Activated CD8-positive, alpha-beta memory T cell treated with anti-CD3 and anti-CD28 coated beads for 36 hours (primary cell): Measurements from ENCODE around the gene CERK. TPM values are rescaled to one million over a fixed set of nuclear protein-coding genes. Genes with fewer than 3 reads are reported as not detected.
"Not testable (repeated sequence)": the region's sequence is repeated elsewhere in the genome, so short reads cannot be mapped to it uniquely, and the experiment has no call there.

Experiments
- CTCF ChIA-PET: fragments of 350-600 bp; sonication (Branson Sonifier 250); formaldehyde crosslinking; loops from one replicate; lab custom pipeline; 2021; ENCODE audit warnings: antibody characterized with exemption; lab: Charles Lee
- POLR2A ChIA-PET: fragments of 350-600 bp; sonication (Branson Sonifier 250); formaldehyde crosslinking; loops from one replicate; lab custom pipeline; 2021; ENCODE audit warnings: antibody characterized with exemption; lab: Charles Lee
- total RNA-seq, 2 experiments: library from RNA; stranded (reverse); gene quantifications; one replicate each; pipeline ENCODE4 v1.2.3, GENCODE V29; 2021

The CERK gene
- total RNA-seq = 10 to 100 TPM; 52.8 to 56.0 TPM

DNA sequence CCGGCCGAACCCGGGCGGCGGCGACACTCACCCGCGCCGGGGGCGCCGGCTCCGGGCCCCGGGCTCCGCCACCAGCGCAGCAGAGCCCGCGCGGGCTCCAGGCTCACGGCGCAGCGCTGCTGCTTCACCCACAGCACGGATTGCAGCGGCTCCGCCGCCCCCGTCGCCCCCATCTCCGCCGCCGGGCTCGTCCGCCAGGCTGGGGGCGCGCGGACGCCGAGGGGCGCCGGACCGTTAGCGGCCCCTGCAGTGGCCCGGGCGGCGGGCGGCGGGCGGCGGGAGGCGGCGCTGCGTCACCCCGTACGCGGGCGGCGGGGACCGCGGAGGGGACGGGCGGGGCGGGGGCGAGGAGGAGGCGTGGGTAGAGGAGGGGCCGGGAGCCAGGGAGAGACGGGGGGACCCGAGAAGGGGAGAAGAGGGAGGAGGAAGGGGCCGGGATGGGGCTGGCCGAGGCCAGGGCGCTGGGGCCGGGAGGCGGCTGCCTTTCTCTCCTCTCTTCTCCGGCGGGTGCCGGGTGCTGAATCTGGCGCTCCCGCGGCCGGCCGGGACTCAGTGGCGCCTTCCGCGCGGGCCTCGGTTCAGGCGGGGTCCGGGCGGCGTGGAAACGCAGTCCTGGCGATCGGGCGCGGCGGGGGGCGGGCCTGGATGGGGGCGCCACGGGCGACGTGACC, at the start of gene CERK:
Gene CERK (minus strand): TSS at position 277 of the 671 bp plus-strand sequence. CDS start 104 bp downstream, at position 173.
- CTCF ChIA-PET = interaction anchor here (1.2 to 1.4 kb wide), 3 partner anchors 18 to 175 kb away, joined by 3 read pairs; no protein-coding TSS in a partner anchor
- POLR2A ChIA-PET = interaction anchor here (0.6 to 2.4 kb wide), 2 partner anchors 11 to 24 kb away, joined by 4 to 9 read pairs; partner anchors contain the start of gene TBC1D22A

DNA sequence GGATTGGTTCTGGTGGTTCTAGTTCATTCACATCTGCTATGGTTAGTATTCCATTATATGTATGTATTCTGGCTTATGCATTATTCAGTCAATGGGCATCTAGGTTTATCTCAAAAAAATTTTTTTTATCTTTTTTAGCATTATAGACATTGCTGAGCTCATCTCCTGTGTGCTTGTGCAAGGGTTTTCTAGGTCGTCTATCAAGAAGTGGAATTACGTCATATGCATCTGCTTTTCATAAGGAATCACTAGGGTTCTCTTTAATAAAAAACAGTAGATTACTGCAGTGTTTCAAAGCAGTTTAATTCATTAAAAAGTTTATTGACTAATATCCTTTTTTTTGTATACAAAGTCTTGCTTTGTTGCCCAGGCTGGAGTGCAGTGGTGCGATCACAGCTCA, 45.7 kb upstream of the CERK start:
- ChIA-PET POLR2A (no interaction called here), CTCF (interaction anchor here (1.2 kb wide), 1 partner anchor 9 kb away, joined by 4 read pairs; no protein-coding TSS in a partner anchor)

DNA sequence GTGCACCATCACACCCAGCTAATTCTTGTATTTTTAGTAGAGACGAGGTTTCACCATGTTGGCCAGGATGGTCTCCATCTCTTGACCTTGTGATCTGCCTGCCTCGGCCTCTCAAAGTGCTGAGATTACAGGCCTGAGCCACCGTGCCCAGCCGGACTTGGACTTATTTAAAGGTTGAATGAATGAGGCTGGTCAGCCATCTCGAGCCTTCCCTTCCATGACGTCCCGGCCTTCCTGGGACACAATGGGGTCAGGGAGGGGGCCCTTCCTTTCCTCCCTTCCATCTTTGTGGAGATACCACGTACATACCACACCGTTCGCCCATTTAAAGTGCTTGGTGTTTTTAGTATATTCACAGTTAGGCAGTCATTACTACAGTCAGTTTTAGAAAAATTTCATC, 44.1 kb upstream of the CERK start:
- POLR2A ChIA-PET = not testable (repeated sequence)
- CTCF ChIA-PET = interaction anchor here (1.7 to 2.2 kb wide), 2 partner anchors 21 to 23 kb away, joined by 4 to 7 read pairs; no protein-coding TSS in a partner anchor

GRCh38 chr22:46781291-46781690, 43.2 kb upstream of the CERK start:
- ChIA-PET POLR2A (no interaction called here), CTCF (interaction anchor here (1.0 to 2.2 kb wide), 3 partner anchors 17 to 22 kb away, joined by 3 to 7 read pairs (median 4); no protein-coding TSS in a partner anchor)

- POLR2A ChIA-PET = no interaction called here
- CTCF ChIA-PET = interaction anchor here (1.0 to 1.7 kb wide), 2 partner anchors 18 to 23 kb away, joined by 3 to 7 read pairs; no protein-coding TSS in a partner anchor
Measured at GRCh38 chr22:46780453-46780852, 42.4 kb upstream of the CERK start.

DNA sequence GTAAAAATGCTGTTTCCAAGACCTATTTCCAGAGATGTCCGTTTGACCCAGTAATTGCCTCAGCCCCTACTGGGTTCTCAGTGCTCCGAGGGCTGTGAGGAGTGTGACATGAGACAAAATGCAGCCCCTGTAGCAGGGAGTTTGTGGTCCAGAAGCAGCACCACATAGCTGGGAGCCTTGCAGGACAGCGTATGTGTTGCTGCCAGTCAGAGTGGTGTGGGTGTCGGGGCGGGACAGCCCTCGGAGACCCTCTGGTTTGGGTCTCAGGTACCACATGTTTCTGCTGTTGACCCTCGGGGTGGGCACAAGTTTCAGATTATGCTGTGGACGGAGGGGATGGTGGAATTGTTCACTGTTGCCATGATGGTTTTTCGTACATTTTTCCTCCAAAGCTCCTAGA, 41.6 kb upstream of the CERK start:
- POLR2A ChIA-PET = no interaction called here
- CTCF ChIA-PET = no interaction called here

DNA sequence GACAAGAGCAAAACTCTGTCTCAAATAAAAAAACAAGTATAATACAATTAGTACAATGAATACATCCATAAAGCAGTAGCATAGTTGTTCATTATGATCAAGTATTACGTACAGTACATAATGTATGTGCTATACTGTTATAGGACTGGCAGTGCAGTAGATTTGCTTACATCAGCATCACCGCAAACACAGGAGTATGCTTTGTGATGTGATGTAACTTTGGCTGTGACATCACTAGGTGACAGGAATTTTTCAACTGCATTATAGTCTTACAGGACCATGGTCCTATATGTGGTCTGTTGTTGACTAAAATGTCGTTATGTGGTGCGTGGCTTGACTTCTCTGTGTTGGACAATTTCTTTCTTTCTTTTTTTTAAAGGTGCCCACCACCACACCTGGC, 41.0 kb upstream of the CERK start:
- POLR2A ChIA-PET = no interaction called here

DNA sequence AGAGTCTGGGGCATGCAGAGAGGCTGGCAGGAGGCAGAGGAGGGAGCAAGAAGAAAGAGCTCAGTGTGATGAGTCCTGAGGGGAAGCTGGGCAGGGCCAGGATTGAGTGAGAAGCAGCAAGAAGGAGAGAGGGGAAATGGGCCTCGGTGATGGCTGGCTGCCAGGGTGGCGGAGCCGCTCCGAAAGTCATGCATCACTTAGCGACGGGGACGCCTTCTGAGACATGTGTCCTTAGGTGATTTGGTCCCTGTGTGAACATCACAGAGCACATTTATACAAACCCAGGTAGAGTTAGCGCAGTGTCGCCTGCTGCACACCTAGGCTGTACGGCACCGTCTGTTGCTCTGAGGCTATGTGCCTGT, 39.5 kb upstream of the CERK start:
- ChIA-PET POLR2A (no interaction called here), CTCF (interaction anchor here (1.0 to 1.4 kb wide), 3 partner anchors 19 to 26 kb away, joined by 3 to 7 read pairs (median 4); no protein-coding TSS in a partner anchor)

More for the DNA sequence above, 41.0 kb upstream of the CERK start:
- CTCF ChIA-PET = no interaction called here

DNA sequence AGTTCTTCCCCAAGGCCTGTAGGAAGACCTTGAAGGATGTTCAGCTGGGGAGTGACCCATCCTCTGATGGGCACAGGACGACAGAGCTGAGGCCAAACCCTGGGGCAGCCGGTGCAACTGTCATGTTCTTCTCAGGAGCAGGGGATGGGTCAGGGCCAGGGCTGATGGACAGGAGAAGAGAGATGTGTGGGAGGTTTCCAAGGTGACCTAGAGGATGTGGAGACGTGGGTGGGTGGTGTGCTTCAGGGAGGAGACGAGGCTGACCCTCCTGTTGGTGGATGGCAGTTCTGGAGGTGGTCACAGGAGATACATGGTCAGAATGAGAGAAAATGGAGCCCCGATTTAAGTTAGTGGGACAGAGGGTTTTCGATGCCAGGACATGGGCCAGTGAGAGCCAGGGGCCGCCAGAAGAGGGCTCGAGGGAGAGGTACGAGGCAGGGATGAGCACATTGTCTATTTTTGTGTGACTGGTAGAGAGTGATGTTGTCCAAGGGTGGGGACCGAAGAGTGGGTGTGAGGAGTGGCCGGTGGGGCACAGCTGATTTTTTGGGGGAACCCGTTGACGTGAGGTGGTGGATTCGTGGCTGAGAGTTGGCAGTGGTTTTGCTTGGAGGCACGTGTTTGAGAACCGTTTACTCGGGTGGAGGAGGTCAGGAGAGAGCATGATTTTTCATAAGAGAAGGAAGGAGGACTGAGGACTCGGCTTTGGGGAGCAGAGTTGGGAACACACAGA, 39.0 kb upstream of the CERK start:
- ChIA-PET CTCF (interaction anchor here (1.0 to 1.4 kb wide), 2 partner anchors 18 to 26 kb away, joined by 3 to 7 read pairs; no protein-coding TSS in a partner anchor), POLR2A (interaction anchor here (1.2 kb wide), 1 partner anchor 14 kb away, joined by 4 read pairs; the partner anchor contains the start of gene TBC1D22A)

GRCh38 chr22:46775850-46776826, 38.1 kb upstream of the CERK start:
- ChIA-PET CTCF (interaction anchor here (1.8 to 2.9 kb wide), 2 partner anchors 13 to 18 kb away, joined by 6 to 8 read pairs; partner anchors contain the start of gene TBC1D22A), POLR2A (interaction anchor here (0.6 to 1.2 kb wide), 2 partner anchors 13 to 15 kb away, joined by 3 to 4 read pairs; partner anchors contain the start of gene TBC1D22A)

GRCh38 chr22:46774980-46775849, 37.2 kb upstream of the CERK start:
- CTCF ChIA-PET = interaction anchor here (1.8 to 2.9 kb wide), 3 partner anchors 13 to 27 kb away, joined by 6 to 11 read pairs (median 8); partner anchors contain the start of gene TBC1D22A
- POLR2A ChIA-PET = interaction anchor here (1.2 to 2.5 kb wide), 2 partner anchors 12 to 13 kb away, joined by 4 to 17 read pairs; partner anchors contain the start of gene TBC1D22A

DNA sequence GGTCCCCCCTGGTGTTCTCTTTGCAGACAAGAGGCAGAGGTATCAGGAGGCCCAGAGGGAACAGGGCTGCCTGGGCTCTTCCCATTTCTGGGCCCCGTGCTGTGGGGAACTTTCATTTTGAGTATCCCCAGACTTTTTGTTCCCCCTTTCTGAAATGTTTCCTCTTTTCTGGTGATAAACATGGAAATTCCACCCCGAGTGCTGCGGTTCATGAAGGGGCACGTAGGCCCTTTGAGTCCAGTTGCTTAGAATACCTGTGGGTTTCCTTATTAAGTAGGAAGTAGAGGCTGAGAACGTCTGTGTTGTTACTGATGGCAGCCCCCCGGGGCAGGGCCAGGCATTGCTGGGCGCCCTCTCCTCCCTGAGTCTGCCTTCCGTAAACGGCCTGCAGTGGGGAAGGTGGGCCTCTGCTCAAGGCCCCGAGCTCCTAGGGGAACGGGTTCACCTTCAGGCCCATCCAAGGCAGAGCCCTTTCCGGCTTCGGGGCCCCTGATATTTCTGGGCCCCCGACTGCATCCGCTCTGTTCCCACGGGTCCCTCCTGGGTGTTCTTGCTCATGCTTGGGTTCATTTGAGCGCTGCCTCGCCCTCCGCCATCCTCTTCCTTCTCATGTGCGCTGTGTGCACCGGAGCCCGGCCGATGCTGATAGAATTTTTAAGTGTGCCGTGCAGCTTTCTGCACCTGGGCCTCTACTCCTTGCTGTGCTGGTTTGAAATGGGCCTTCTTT, 36.4 kb upstream of the CERK start:
- ChIA-PET POLR2A (interaction anchor here (1.1 to 2.5 kb wide), 3 partner anchors 10 to 17 kb away, joined by 3 to 17 read pairs (median 13); partner anchors contain the start of gene TBC1D22A), CTCF (interaction anchor here (0.8 to 2.9 kb wide), 6 partner anchors 12 to 163 kb away, joined by 3 to 11 read pairs (median 5); partner anchors contain the start of gene TBC1D22A)

GRCh38 chr22:46773076-46773475, 35.0 kb upstream of the CERK start:
- POLR2A ChIA-PET = interaction anchor here (0.7 to 2.5 kb wide), 3 partner anchors 8 to 156 kb away, joined by 3 to 17 read pairs (median 4); partner anchors contain the start of gene TBC1D22A

GRCh38 chr22:46770726-46771125, 32.7 kb upstream of the CERK start:
- ChIA-PET POLR2A (no interaction called here), CTCF (interaction anchor here (1.4 kb wide), 1 partner anchor 23 kb away, joined by 4 read pairs; no protein-coding TSS in a partner anchor)

More at GRCh38 chr22:46773076-46773475, 35.0 kb upstream of the CERK start:
- CTCF ChIA-PET = interaction anchor here (0.9 to 2.7 kb wide), 2 partner anchors 18 to 30 kb away, joined by 3 to 11 read pairs; no protein-coding TSS in a partner anchor

DNA sequence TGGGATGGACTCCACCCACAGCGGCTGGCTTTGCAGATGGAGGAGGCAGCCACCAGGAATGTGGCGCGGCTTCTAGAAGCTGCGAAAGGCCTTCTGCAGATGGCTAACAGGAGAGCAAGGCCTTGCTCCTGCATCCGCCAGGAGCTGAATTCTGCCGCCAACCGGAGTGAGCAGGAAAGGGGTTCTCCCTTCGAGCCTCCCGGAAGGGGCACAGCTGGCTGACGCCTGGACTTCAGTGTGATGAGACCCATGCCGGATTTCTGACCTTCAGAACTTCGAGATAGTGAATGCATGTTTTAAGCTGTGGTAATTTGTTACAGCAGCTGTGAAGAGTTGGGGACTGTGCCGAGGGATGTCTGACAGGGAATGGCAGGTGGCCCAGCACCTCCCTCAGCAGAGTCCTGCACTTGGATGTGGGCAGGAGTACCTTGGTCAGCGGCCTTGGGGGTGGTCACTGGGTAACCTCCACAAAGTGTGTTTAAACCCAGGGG, 32.1 kb upstream of the CERK start:
- POLR2A ChIA-PET = no interaction called here
- CTCF ChIA-PET = interaction anchor here (1.4 kb wide), 1 partner anchor 24 kb away, joined by 4 read pairs; no protein-coding TSS in a partner anchor

GRCh38 chr22:46769706-46770105, 31.7 kb upstream of the CERK start:
- CTCF ChIA-PET = interaction anchor here (1.4 kb wide), 1 partner anchor 24 kb away, joined by 4 read pairs; no protein-coding TSS in a partner anchor
- POLR2A ChIA-PET = no interaction called here
